Measurements from ENCODE around the gene IL1R1. TPM values are rescaled to one million over a fixed set of nuclear protein-coding genes. Genes with fewer than 3 reads are reported as not detected.

IL1R1 gene
- total and polyA plus RNA-seq, 4 donors: 14.0 to 49.3 (median 29.5) TPM

DNA sequence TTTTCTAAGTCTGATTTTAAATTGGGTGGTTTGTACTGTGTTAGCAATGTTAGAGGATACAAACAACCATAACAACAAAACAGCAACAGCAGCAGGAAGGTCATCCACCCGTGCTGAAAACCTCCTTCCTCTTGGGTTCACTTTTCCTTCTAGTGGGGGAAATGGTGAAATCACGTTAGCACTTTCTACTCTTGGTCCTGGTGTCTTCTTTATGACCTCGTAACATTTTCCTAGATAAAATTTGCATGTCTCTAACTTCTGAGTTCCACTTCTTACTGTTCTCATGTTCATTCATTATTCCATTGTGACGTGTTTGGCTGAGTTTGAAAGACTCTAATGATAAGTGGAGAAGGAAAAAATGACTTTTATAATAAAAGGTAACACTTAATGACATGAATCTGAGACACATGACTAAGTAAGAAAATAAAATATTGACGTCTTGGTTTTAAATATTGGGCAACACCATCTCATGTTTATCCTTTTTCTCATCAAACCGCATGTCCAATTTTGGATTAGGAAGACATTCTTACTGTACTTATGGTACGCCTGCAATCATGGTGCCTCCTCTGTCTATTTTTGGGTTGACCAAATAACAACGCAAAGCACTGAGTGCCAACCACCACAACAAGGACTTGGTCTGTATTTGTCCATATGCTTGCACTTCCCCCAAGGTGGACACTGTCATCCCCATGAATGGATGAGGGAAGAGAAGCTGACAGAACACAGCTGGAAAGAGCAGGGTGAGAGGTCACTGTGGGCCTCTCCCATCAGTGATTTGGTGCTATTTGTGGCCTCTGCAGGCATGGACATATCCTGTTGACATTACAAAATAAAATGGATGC lies 25.7 kb upstream of the IL1R1 start:
- H3K36me3 ChIP-seq (ENCODE audit: control insufficient read depth in 4 of 4, insufficient read depth in 3 of 4, low read depth in 1 of 4, low read length in 3 of 4): peaks cover 0 to 2% (median under 1%) of the 10 kb centered on the region in 4 donors
- H3K4me1 ChIP-seq (ENCODE audit: control insufficient read depth in 4 of 4, insufficient read depth in 4 of 4, low read length in 3 of 4): peaks cover 11 to 60% (median 42%) of the 10 kb centered on the region in 4 donors
- no peak for DNase-seq (ENCODE audit: low spot score)
- H3K27ac ChIP-seq (ENCODE audit: low read depth in 1 of 2, low read length in 2 of 2): peak overlapping the region; percentile 32 to 58
- 64% methylated on average over 8 of the region's 8 CpGs for WGBS
- H3K4me3 ChIP-seq (ENCODE audit: low read depth in 1 of 3, low read length in 3 of 3): no peak overlapping the region
- H3K9ac ChIP-seq (ENCODE audit: low read depth in 1 of 2, low read length in 2 of 2): no peak overlapping the region
- H3K9me3 ChIP-seq (ENCODE audit: control insufficient read depth in 4 of 4, low read length in 3 of 4): no peaks in the 10 kb centered on the region
- TF ChIP-seq TAF1 (conservative IDR thresholded peaks at IDR 0.05) (no peak), HNF4A (conservative IDR thresholded peaks at IDR 0.05) (no peak), EGR1 (IDR thresholded peaks at IDR 0.05; ENCODE audit: low read depth in 2 of 2) (no peak), YY1 (IDR thresholded peaks at IDR 0.05) (no peak), GABPA (IDR thresholded peaks at IDR 0.05 in 1 of 2, conservative IDR thresholded peaks at IDR 0.05 in 1 of 2) (no peak), JUND (IDR thresholded peaks at IDR 0.05) (peak in 1 of 2 donors; percentile 8), NR2F2 (IDR thresholded peaks at IDR 0.05) (peak; percentile 93), SP1 (IDR thresholded peaks at IDR 0.05) (peak; percentile 31), ATF3 (IDR thresholded peaks at IDR 0.05) (no peak), HNF4G (IDR thresholded peaks at IDR 0.05) (no peak), RXRA (IDR thresholded peaks at IDR 0.05) (peak in 1 of 2 donors; percentile 16), ZBTB33 (IDR thresholded peaks at IDR 0.05) (no peak)
- TF ChIP-seq, protein P1, sequence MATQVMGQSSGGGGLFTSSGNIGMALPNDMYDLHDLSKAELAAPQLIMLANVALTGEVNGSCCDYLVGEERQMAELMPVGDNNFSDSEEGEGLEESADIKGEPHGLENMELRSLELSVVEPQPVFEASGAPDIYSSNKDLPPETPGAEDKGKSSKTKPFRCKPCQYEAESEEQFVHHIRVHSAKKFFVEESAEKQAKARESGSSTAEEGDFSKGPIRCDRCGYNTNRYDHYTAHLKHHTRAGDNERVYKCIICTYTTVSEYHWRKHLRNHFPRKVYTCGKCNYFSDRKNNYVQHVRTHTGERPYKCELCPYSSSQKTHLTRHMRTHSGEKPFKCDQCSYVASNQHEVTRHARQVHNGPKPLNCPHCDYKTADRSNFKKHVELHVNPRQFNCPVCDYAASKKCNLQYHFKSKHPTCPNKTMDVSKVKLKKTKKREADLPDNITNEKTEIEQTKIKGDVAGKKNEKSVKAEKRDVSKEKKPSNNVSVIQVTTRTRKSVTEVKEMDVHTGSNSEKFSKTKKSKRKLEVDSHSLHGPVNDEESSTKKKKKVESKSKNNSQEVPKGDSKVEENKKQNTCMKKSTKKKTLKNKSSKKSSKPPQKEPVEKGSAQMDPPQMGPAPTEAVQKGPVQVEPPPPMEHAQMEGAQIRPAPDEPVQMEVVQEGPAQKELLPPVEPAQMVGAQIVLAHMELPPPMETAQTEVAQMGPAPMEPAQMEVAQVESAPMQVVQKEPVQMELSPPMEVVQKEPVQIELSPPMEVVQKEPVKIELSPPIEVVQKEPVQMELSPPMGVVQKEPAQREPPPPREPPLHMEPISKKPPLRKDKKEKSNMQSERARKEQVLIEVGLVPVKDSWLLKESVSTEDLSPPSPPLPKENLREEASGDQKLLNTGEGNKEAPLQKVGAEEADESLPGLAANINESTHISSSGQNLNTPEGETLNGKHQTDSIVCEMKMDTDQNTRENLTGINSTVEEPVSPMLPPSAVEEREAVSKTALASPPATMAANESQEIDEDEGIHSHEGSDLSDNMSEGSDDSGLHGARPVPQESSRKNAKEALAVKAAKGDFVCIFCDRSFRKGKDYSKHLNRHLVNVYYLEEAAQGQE (IDR thresholded peaks at IDR 0.05): no peak
- TF ChIP-seq, protein P2, sequence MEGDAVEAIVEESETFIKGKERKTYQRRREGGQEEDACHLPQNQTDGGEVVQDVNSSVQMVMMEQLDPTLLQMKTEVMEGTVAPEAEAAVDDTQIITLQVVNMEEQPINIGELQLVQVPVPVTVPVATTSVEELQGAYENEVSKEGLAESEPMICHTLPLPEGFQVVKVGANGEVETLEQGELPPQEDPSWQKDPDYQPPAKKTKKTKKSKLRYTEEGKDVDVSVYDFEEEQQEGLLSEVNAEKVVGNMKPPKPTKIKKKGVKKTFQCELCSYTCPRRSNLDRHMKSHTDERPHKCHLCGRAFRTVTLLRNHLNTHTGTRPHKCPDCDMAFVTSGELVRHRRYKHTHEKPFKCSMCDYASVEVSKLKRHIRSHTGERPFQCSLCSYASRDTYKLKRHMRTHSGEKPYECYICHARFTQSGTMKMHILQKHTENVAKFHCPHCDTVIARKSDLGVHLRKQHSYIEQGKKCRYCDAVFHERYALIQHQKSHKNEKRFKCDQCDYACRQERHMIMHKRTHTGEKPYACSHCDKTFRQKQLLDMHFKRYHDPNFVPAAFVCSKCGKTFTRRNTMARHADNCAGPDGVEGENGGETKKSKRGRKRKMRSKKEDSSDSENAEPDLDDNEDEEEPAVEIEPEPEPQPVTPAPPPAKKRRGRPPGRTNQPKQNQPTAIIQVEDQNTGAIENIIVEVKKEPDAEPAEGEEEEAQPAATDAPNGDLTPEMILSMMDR (IDR thresholded peaks at IDR 0.05; ENCODE audit: low read depth, low read length, missing input control): no peak
- no peaks in the 10 kb centered on the region for H3K27me3 ChIP-seq (ENCODE audit: control insufficient read depth in 4 of 4, insufficient read depth in 4 of 4, low read length in 3 of 4)
